Stimulated activated CD4-positive, alpha-beta T cell treated with anti-CD3 and anti-CD28 coated beads, Interleukin-1b, Interleukin-23, amount 100 ng/mL, for 24 hours (primary cell): ENCODE measurements around the gene PCDHGB2.
"Not testable (repeated sequence)": the region's sequence is repeated elsewhere in the genome, so short reads cannot be mapped to it uniquely, and the experiment has no call there.

Experiments used
- DNase-seq, 4 experiments: peaks; one replicate each; pipeline ENCODE4 v3.0.0-alpha.2; 2020; ENCODE audit warnings: low read depth in 4 of 4, low spot score in 1 of 4

PCDHGB2 gene

GRCh38 chr5:141384471-141385267 lies 24.9 kb downstream of the PCDHGB2 start:
- no peak for DNase-seq

GRCh38 chr5:141387557-141388311 lies 27.9 kb downstream of the PCDHGB2 start, which contains the start of gene PCDHGB4:
TSS of gene PCDHGB4 (plus strand) at chr5:141387698. CDS start at chr5:141387885, 187 bp downstream.
- not testable (repeated sequence) for DNase-seq

DNA sequence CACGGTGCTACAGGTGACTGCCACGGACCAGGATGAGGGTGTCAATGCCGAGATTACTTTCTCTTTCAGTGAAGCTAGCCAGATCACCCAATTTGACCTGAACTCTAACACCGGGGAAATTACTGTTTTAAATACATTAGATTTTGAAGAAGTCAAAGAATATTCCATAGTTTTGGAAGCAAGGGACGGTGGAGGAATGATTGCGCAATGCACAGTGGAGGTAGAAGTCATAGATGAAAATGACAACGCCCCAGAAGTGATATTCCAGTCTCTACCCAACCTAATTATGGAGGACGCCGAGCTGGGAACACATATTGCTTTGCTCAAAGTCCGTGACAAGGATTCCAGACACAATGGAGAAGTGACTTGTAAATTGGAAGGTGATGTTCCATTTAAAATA lies 28.9 kb downstream of the PCDHGB2 start:
- DNase-seq = no peak

GRCh38 chr5:141389153-141390042 lies 29.6 kb downstream of the PCDHGB2 start:
- no peak for DNase-seq

- DNase-seq = no peak
Observed at GRCh38 chr5:141392429-141393198, 32.8 kb downstream of the PCDHGB2 start, which contains the start of gene PCDHGA8. TSS of gene PCDHGA8 (plus strand) at chr5:141392633. CDS start at chr5:141392814, 181 bp downstream.

- no peak for DNase-seq
Observed at GRCh38 chr5:141393267-141393666, 33.5 kb downstream of the PCDHGB2 start.

DNA sequence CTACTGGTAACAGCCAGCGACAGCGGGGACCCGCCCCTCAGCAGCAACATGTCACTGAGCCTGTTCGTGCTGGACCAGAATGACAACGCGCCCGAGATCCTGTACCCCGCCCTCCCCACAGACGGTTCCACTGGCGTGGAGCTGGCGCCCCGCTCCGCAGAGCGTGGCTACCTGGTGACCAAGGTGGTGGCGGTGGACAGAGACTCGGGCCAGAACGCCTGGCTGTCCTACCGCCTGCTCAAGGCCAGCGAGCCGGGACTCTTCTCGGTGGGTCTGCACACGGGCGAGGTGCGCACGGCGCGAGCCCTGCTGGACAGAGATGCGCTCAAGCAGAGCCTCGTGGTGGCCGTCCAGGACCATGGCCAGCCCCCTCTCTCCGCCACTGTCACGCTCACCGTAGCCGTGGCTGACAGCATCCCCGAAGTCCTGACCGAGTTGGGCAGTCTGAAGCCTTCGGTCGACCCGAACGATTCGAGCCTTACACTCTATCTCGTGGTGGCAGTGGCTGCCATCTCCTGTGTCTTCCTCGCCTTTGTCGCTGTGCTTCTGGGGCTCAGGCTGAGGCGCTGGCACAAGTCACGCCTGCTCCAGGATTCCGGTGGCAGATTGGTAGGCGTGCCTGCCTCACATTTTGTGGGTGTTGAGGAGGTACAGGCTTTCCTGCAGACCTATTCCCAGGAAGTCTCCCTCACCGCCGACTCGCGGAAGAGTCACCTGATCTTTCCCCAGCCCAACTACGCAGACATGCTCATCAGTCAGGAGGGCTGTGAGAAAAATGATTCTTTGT lies 34.8 kb downstream of the PCDHGB2 start:
- DNase-seq = not testable (repeated sequence)

DNA sequence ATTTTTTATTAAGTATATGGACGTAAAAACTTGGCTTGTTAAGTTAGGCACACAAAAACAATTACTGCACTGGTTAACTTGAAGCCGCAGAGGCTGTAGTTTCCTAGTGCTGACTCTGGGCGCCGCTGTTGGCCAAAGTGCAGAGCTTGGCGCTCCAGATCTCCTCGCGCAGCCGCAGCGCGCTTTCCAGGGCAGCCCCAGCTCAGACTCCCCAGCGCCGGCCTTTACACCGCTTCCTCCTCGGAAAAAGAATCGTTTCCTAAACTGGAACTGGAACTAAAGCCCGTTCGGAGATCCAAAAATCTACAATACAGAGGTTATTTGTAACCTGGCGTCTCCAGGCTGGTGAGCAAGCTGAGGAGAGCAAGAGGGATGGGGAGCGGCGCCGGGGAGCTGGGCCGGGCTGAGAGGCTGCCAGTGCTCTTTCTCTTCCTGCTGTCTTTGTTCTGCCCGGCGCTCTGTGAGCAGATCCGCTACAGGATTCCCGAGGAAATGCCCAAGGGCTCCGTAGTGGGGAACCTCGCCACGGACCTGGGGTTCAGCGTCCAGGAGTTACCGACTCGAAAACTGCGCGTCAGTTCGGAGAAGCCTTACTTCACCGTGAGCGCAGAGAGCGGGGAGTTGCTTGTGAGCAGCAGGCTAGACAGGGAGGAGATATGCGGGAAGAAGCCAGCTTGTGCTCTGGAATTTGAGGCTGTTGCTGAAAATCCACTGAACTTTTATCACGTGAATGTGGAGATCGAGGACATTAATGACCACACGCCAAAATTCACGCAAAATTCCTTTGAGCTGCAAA lies 38.2 kb downstream of the PCDHGB2 start, which contains the start of gene PCDHGB5:
TSS of gene PCDHGB5 (plus strand) at position 192 of the 796 bp plus-strand sequence. CDS start at position 373, 181 bp downstream.
- peak in 1 of 4 experiments; percentile 32 for DNase-seq

DNA sequence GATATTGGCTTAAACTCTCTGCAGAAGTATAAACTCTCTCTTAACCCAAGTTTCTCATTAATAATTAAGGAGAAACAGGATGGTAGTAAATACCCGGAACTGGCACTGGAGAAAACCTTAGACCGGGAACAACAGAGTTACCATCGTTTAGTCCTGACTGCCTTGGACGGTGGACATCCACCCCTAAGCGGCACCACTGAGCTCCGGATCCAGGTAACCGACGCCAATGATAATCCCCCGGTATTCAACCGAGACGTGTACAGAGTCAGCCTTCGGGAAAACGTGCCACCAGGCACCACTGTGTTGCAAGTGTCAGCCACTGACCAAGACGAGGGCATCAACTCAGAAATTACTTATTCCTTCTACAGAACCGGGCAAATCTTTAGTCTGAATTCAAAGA lies 38.8 kb downstream of the PCDHGB2 start:
- no peak for DNase-seq

DNA sequence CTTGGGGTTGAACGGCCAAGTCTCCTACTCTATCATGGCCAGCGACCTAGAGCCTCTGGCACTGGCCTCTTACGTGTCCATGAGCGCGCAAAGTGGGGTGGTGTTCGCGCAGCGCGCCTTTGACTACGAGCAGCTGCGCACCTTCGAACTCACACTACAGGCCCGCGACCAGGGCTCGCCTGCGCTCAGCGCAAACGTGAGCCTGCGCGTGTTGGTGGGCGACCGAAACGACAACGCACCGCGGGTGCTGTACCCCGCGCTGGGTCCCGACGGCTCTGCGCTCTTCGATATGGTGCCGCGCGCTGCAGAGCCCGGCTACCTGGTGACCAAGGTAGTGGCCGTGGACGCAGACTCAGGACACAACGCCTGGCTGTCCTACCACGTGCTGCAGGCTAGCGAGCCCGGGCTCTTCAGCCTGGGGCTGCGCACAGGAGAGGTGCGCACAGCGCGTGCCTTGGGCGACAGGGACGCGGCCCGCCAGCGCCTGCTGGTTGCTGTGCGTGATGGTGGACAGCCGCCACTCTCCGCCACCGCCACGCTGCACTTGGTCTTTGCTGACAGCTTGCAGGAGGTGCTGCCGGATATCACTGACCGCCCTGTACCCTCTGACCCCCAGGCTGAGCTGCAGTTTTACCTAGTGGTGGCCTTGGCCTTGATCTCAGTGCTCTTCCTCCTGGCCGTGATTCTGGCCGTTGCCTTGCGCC lies 39.9 kb downstream of the PCDHGB2 start:
- DNase-seq = no peak

- DNase-seq = peak in 1 of 4 experiments; percentile 11
Observed at GRCh38 chr5:141402553-141403243, 42.9 kb downstream of the PCDHGB2 start, which contains the start of gene PCDHGA9. TSS of gene PCDHGA9 (plus strand) at chr5:141402778. CDS start at chr5:141402953, 175 bp downstream.

DNA sequence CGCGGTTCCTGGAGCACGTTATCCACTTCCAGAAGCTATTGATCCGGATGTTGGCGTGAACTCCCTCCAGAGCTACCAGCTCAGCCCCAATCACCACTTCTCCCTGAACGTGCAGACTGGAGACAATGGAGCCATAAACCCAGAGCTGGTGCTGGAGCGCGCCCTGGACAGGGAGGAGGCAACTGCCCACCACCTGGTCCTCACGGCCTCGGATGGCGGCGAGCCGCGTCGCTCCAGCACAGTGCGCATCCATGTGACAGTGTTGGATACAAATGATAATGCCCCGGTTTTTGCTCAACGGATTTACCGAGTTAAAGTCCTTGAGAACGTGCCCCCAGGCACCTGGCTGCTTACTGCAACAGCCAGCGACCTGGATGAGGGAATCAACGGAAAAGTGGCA lies 43.6 kb downstream of the PCDHGB2 start:
- no peak for DNase-seq

DNA sequence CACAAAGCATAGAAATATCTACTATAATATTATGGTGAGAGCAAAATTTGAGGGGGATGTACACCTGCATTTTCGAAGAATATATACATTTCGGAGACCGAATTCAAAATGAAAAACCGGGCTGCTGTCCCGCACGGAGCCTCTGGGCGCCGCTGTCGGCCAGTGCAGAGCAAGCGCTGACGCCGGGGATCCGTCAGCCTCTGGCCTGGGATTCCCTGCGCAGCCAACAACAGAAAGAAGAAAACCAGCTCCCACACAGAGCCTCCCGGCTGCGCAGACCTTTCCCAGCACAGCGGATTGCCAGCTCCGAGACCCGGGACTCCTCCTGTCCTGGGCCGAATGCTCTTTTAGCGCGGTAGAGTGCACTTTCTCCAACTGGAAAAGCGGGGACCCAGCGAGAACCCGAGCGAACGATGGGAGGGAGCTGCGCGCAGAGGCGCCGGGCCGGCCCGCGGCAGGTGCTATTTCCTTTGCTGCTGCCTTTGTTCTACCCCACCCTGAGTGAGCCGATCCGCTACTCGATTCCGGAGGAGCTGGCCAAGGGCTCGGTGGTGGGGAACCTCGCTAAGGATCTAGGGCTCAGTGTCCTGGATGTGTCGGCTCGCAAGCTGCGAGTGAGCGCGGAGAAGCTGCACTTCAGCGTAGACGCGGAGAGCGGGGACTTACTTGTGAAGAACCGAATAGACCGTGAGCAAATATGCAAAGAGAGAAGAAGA lies 48.2 kb downstream of the PCDHGB2 start, which contains the start of gene PCDHGB6:
TSS of gene PCDHGB6 (plus strand) at position 232 of the 716 bp plus-strand sequence. CDS start at position 414, 182 bp downstream.
- DNase-seq = not testable (repeated sequence)

DNA sequence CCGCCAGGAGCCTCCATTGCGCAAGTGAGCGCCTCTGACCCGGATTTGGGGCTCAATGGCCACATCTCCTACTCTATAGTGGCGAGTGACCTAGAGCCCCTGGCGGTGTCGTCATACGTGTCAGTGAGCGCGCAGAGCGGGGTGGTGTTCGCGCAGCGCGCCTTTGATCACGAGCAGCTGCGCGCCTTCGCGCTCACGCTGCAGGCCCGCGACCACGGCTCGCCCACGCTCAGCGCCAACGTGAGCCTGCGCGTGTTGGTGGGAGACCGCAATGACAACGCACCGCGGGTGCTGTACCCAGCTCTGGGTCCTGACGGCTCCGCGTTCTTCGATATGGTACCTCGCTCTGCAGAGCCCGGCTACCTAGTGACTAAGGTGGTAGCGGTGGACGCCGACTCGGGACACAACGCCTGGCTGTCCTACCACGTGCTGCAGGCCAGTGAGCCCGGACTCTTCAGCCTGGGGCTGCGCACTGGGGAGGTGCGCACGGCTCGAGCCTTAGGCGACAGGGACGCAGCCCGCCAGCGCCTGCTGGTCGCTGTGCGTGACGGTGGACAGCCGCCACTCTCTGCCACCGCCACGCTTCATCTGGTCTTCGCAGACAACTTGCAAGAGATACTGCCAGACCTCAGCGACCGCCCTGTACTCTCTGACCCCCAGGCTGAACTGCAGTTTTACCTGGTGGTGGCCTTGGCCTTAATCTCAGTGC lies 50.0 kb downstream of the PCDHGB2 start:
- DNase-seq = no peak

- DNase-seq = no peak
Observed at GRCh38 chr5:141411575-141411974, 51.8 kb downstream of the PCDHGB2 start.
